ENCODE measurements around the gene HOXD1.

HOXD1 gene

DNA sequence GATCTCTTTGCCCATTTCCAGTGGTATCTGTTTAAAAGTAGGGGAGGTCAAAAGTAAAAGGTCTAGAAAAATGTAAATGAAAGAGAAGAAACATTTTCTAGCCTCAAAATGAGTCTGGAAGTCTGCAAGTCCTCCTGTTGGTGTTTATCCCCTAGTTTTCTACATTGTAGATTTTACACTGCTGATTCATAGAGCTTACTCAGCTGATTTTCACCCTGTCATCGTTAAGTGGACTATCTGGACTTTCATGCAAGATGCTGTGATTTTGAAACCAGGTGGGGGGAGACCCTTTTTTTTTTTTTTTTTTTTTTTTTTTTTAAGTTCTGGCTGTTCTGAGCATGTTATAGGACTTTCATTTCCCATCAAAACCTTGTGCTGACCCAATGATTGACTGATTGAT is 21.1 kb upstream of the HOXD1 start:
- DNase-seq, result no peak

DNA sequence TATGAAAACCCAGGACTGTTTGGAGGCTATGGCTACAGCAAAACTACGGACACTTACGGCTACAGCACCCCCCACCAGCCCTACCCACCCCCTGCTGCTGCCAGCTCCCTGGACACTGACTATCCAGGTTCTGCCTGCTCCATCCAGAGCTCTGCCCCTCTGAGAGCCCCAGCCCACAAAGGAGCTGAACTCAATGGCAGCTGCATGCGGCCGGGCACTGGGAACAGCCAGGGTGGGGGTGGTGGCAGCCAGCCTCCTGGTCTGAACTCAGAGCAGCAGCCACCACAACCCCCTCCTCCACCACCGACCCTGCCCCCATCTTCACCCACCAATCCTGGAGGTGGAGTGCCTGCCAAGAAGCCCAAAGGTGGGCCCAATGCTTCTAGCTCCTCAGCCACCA is 19.3 kb upstream of the HOXD1 start:
- DNase-seq, result no peak

DNA sequence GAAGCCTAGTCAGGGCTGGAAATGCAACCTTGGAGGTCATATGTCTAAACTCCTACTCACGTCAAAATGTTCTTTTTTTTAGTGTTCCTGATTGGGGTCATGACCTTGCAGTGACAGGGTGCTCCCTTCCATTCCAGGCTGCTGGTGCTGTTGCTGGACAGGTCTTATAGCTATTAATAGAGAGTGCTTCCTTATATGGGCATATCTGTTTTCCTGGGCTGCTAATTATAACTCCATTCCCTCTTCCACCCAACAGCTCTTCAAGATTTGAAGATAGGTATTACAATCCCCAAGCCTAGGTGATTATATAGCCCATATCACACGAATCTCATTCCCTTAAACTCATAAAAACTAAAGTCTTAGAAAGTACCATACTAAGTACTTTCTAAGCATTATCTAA is 18.8 kb upstream of the HOXD1 start:
- DNase-seq, result no peak

DNA sequence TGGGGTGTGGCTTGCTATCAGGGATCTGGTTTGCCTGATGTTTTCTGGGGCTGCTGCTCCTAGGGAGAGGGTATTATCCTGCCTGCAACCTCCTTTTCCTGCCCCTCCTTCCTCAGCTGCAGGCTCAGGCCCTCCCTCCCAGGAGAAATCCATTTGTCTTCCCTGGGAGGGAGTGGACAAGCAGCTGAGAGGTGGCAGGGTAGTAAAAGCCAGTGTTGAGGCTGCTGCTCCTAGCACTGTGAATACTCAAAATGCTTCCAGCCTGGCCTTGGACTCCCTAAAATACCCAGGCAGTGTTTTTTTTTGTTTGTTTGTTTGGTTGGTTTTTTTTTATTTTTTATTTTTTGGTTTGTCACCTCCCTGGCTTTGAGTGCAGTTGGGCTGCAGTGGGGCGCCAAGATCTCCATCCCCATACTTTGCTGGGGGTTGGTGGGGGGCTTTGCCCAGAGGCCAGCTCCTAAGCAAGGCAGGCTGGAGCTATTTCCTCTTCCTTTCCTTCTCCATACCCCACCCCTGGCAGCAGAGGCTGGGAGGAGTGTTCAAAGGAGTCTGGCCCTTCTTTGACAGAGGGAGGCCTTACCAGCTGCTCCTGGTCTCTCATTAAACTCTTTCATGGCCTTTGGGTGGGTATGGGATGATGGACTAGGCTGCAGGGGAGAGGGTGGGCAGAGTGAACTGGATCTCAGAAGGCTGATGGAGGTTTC is 17.7 kb upstream of the HOXD1 start:
- DNase-seq, result no peak

DNA sequence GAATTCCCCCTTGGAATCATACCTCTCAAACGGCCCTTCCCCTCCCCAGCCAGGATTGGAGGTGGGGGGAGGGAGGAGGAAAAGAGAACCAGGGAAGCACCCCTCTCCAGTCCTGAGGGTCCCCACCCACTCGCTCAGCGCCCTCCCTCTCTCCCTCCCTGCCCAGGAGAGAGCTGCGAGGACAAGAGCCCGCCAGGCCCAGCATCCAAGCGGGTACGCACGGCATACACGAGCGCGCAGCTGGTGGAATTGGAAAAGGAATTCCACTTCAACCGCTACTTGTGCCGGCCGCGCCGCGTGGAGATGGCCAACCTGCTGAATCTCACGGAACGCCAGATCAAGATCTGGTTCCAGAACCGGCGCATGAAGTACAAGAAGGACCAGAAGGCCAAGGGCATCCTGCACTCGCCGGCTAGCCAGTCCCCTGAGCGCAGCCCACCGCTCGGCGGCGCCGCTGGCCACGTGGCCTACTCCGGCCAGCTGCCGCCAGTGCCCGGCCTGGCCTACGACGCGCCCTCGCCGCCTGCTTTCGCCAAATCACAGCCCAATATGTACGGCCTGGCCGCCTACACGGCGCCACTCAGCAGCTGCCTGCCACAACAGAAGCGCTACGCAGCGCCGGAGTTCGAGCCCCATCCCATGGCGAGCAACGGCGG is 17.0 kb upstream of the HOXD1 start:
- no peak for DNase-seq

DNA sequence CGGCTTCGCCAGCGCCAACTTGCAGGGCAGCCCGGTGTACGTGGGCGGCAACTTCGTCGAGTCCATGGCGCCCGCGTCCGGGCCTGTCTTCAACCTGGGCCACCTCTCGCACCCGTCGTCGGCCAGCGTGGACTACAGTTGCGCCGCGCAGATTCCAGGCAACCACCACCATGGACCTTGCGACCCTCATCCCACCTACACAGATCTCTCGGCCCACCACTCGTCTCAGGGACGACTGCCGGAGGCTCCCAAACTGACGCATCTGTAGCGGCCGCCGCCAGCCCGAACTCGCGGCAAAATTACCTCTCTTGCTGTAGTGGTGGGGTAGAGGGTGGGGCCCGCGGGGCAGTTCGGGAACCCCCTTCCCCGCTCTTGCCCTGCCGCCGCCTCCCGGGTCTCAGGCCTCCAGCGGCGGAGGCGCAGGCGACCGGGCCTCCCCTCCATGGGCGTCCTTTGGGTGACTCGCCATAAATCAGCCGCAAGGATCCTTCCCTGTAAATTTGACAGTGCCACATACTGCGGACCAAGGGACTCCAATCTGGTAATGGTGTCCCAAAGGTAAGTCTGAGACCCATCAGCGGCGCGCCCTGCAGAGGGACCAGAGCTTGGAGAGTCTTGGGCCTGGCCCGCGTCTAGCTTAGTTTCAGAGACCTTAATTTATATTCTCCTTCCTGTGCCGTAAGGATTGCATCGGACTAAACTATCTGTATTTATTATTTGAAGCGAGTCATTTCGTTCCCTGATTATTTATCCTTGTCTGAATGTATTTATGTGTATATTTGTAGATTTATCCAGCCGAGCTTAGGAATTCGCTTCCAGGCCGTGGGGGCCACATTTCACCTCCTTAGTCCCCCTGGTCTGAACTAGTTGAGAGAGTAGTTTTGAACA is 16.2 kb upstream of the HOXD1 start:
- DNase-seq, result no peak

DNA sequence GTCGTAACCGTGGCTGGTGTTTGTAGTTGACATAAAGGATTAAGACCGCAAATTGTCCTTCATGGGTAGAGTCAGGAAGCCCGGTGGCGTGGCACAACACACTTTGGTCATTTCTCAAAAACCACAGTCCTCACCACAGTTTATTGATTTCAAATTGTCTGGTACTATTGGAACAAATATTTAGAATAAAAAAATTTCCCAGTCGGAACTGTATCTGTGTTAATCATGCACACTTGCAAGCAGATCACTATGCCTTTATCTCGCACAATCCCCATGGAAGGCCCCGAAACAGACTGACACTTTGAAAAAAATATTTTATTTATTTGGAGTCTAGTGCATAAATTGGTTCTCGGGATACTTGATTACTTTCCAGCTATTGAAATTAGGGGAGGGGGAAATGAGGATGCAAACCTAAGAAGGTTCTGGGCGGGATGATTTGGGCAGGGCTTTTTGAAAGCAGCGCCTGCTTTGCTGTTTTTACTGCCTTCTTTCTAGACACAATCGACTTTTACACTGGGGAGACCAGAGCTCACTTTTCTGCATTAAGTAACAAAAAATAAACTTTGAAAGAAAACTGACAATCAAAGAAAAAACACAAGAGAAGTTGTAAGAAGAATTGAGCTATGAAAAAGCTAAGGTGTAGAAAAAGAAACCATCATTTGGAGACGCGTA is 15.4 kb upstream of the HOXD1 start:
- no peak for DNase-seq

DNA sequence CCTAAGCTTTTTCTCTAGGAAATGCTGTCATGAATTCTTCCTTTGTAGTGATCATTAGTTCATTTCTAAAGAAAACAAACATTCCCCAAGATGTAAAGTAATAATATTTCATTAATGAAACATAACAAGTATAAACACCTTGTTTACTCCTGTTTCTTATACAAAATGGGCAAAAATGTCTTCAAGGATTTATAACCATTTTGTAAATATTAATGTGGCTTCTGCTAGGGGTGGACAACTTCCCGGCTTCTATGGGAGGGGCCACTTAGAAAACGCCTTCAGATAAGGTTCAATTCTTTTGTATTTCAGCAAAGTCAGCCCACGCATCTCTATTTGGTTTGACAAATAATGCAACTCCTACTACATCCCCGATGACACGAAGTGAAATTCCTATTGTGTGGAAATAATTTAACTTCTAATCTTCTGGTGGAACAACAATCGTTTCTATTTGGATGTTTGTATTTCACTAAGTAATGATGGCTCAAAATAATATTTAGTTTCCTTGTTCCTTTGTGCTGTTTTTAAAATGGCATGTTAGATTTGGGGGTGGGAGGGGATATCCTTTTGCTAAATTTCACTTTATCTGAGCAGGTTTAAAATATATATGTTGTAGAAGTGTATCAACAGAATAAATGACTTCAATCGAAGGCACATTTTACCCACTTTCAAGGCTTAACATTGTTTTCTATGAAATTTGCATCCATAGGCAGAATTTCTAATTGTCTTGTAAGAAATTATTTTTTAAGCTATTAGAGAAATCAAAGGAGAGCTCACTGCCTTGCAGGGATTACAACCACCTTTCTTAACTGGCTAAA is 14.7 kb upstream of the HOXD1 start:
- DNase-seq, result no peak

DNA sequence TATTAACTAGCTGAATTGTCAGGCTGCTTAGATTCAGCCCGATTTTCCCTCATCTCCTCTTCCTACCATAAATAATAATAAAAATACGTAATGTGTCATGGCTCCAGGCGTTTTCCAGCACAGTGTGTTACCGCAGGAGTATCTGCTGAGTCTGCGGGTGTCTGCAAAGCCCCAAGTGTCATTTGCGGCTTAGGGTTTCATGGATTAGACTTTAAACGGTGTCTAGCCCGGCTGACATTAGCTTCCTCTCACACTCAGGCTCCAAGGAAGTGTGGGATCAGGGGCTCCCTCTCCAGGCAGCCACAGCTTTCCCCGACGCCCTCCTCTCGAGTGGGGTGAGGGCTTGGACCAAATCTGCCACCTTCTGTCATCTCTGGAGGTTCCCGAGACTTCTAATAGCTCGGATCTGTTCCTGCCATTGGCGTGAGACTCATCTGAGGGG is 14.1 kb upstream of the HOXD1 start:
- no peak for DNase-seq

DNA sequence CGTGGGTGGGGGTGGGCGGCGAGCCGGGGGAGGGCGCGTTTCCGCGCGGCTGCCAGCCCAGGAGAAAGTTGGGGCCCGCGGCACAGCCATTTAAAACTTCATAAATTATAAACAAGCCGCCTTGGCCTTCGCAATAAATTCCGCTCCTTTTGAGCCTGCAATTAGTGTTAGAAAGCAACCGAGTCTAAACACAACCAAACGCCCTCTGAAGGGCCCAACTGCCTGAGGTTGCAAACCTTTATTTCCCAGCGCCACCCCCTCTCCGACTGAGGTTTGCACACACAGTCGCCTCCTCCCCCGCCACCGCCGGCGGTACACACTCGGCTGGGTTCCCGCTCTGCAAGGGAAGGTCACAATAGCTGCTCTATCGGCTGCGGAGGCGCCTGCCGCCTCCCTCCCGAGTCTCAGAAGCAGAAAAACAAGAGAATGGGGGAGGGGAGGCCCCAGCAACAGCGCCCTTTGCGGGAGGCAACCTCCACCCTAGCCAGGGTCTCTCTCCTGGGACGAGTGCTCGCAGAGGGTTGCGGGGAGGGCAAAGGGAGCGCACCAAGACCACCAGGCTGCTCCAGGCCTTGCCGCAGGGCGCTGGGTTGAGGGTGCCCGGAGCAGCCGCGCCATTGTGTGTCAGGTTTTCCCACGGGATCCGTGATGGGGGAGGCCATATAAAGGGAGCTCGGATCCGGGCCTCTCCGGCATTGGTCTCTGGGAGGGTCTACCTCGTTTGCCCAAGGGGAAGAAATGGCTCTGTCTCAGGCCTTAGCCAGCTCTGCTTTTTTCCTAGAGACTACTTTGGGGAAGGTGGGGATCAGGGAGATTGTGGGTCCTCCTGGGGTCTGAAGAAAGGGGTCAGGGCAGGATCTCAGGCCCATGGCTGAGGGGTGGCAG is 13.4 kb upstream of the HOXD1 start:
- no peak for DNase-seq

DNA sequence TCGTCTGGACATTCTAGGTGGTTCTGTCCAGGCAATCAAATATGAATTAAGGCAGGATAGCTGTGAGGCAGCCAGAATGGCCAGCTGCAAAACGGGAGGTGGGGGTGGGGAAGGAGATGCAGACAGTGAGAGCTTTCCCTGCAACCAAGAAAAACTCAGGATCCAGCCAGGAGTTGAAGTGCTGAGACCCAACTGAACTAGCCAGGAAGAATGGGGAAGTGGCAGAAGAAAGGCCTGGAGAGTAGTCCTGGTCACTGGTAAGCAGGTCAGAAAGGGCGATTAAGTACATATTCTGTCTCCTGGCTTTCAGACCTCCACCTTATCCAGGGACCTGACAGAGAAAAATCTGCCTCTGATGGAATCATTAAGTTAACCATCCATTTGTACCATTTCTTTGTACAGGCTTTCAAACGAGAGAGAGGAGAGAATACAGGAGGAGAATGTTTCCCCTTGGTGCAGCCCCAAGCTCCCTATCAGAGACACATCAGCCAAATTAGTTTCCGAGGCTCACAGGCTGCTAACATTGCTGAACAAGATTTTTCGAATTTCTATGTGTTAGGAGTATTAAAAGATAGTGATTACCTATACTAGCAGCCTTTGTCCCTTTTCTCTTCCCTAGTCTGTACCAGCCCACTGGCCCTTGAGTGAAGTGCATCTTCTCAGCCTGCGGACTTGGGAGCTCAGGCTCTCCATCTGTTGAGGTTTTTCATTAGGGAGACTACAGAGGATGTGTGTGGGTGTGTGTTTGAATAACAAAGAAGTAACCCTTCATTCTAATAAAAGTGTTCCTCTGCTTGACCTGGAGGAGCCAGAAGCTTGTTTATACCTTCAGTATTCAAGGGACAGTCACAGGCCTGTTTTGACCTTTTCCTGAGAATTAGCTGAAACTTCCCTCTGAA is 12.5 kb upstream of the HOXD1 start:
- DNase-seq, result no peak

DNA sequence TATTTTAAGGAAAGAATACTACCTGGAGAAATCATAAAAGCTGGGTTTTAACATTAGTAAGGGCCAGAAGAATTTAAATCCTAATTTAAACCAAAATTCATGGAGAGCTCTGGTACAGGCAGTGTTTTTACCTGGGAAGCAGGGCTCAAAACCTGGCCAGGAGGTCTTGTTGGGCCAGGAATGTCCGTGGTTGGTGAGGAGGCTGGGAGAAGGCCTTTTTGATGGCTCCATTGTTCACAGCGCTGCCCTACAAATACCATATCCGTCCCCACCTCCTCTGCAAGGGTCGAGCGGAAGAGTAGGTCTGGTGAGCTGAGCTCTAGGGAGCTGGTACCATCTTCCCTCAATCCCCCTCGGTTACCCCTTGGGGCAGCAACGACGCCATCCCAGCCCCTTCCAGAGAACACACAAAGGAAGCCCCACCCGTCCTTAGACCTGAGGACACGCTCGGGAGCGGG is 10.9 kb upstream of the HOXD1 start:
- DNase-seq, result no peak

DNA sequence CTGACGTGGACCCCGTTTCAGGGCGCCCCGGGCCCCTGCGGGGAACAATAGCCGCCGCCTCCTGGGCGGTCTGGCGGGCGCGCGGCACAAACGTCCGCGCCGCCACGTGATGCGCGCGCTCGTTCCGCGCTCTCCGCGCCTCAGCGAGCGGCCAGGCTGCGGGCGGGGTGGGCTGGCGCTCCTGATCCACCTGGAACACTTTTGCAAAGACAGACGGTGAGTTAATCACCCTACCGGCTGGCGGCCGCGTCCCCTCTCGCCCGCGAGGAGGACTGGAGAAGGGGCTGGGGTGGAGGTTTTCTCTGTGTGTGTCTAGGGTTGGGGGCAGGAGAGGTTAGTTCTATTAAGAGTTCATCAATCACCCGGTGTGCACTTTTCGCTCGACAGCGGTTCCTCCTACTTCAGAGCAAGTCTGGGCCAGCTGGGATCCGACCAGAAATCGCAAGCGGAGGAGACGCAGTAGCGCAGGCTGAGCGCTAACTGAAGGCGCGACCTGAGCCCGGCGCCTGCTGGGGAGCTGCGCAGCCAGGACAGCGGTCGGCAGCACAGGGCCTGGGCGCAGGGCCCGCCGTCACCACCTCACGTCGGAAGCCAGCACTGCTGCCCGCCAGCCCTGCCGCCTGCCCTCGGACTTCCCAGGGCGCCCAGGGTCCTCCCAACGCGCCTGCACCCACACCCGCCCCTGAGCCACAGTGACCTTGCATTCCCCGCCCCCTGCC is 10.3 kb upstream of the HOXD1 start:
- no peak for DNase-seq

DNA sequence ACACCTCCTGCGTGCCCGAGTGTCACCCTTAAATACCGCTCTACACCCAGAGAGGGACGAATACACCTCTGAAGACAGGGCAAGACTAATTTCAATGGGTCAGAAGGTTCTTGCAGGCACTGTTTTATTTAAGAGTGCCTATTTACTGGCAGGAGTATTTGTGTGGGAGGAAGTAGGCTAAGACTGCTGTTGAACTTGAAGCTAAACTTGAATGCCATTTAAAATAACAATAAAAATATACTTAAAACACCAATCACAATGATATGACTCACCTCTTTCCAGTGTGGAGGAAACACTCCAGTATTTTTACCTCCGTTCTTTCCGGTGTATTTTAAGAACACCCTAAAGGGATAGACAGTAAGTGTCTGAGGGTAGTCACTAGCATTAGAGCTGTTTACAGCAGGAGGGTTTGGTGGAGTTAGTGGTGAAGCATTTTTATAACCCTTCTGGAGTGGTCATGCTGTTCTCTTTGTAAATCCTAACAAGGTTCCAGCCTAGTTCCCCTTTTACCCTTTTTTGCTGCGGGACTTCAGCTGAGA is 9.6 kb upstream of the HOXD1 start:
- no peak for DNase-seq

DNA sequence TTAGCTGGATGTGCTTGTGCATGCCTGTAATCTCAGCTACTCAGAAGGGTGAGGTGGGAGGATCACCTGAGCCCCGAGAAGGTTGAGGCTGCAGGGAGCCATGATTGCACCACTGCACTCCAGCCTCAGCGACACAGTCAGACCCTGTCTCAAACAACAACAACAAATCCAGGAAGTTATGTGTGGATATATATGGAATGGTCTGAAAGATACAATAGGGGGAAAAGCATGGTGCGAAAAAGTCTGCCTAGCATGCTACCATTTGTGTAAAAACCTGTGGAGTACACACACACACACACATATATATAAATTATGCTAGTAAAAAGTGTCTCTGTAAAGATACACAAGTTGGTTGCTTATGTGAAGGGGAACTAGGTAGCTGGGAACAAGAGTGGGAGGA is 6.9 kb upstream of the HOXD1 start:
- DNase-seq, result no peak

DNA sequence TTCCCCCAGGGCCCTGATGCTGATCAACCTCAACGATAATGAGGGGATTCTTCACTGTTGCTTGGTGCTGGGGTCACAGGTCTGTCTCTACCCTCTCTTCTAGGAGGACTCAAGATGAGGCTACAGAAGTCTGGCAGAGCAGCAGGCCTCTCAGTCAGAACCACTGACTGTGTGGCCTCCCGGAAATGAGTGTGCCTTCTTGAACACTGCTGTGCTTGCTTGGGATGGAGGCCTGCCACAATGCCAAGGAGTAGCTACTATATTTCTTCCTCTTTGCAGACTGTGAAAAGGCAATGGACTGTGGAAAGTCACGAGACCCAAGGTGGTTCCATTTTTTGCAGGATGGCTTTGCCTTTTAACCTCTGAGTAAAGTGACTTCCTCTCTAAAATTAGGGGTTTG is 5.8 kb upstream of the HOXD1 start:
- no peak for DNase-seq

DNA sequence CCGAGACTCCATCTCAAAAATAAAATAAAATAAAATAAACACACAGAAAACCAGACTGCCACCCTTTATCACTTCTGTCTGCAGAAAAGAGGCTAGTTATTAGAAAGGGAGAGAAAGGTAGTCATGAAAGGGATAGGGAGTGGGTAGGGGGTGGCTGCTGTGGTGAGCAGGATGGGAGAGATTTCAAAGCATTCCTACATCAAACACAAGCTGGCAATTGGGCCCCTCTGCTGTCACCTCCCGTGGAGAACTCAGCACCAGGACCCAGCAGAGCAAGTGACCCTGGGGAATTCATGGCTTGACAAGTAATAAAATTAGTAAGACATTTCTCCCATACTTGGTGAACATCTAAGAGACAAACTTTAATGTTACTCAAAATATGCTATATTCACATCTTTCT is 3.7 kb upstream of the HOXD1 start:
- no peak for DNase-seq

DNA sequence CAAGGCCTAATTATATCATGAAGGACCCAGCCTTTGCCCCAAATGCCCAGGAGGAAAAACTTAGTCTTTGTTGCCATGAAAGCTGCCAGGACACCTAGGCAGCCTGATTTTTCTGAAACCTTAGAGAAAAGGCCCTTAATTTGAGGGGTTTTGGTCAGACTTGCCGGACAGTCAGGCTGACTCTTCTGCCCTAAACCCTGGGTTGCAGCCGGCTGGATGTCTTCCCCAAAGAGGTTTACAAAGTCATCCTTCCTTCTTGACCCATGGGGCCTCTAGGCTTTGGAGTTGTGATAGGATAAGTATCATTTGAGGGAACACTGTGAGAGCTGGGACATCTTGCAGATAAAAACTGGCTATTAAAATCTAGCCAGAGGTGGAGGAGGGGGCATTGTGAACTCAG is 2.4 kb upstream of the HOXD1 start:
- no peak for DNase-seq

DNA sequence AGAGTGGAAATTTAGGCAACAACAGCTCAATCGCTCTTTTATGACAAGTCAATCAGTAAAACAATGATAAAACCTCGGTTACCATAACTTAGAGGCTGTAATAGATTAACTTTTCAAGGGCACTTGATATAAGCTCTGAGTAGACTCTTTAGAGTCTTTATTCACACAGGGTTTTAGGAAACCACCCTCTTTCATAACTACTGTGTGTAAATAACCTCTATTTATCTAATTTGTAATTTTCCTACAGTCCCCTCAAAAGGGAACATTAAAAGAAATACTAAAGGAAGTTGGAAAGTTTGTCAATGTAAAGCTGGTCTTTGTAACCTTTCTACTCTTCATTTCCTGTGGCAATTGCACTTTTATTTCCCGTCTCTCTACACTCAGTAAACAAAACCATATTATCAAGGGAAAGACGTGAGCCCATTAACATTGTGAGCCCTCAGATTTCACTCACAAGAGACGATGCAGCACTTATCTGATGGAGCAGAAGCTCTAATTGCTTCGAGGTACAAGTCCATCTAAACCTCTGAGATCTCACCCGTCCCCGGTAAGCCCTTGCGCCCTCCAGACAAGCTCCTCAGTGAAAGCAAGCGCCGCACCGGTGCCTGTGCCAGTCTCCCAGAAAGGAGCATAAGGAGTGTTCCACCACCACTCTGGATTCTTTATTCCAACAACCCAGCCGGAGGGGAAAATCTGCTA is 1.1 kb upstream of the HOXD1 start:
- DNase-seq, result no peak

Measured in suppressor macrophage treated with lipopolysaccharide for 4 hours (primary cell).